Transverse colon (tissue), 4 donors: ENCODE data around the gene ORC5.

ENCODE experiments used
- CTCF ChIP-seq, 5 experiments: fragments of 200-600 bp in 3 of 5; fragments of 450-650 bp in 2 of 5; sonication (generic) in 3 of 5; IDR thresholded peaks; 1 replicate in 2 of 5; 2 replicates in 3 of 5; pipeline ENCODE4 v1.5.1; 2016 to 2017; ENCODE audit warnings: antibody characterized with exemption in 5 of 5, inconsistent platforms in 3 of 5, mild to moderate bottlenecking in 2 of 5, moderate library complexity in 1 of 5
- EP300 ChIP-seq: sonication (generic); formaldehyde crosslinking; IDR thresholded peaks from one replicate; pipeline ENCODE4 v1.6.1; 2017; ENCODE audit warnings: antibody characterized with exemption, low read depth
- POLR2A ChIP-seq: fragments of 450-650 bp; IDR thresholded peaks from one replicate; pipeline ENCODE4 v1.6.1; 2016; ENCODE audit warnings: antibody characterized with exemption, mild to moderate bottlenecking, moderate library complexity
- POLR2AphosphoS5 ChIP-seq, 3 donors: sonication (generic); formaldehyde crosslinking; IDR thresholded peaks; one replicate each; pipeline ENCODE4 v1.6.1; 2016; ENCODE audit warnings: antibody characterized with exemption in 3 of 3

DNA sequence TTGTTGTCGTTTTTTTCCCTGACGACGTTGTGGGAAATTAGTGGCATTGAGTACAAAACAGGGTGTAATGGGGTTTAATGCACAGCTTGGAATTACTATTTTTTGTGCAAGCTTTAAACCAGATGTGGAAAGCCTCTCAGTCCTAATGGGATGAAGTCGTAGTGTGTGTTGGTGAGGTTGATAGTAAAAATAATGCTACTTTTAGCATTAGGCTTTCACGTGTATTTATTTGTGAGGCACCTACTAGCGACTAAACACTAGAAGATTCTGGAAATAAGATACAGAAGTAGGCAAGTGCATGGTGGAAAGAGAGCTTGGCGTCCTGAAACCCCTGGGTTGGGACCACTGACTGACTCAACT lies 588 bp upstream of the ORC5 start:
- TF ChIP-seq CTCF (IDR thresholded peaks at IDR 0.05), result no peak
- no peak for TF ChIP-seq POLR2A
- TF ChIP-seq POLR2AphosphoS5 (IDR thresholded peaks at IDR 0.05), result no peak
- no peak for TF ChIP-seq EP300
